HepG2 (cell line): Measurements from ENCODE around the gene UBE2QL1. TPM values are rescaled to one million over a fixed set of nuclear protein-coding genes. Genes with fewer than 3 reads are reported as not detected.

Experiments used
- ADNP ChIP-seq: sonication (generic); formaldehyde crosslinking; IDR thresholded peaks from 2 replicates; pipeline ENCODE4 v1.4.0; 2020; ENCODE audit warnings: missing genetic modification reagents
- FOXA1 ChIP-seq, 2 experiments: fragments of 450-650 bp in 1 of 2; sonication (generic) in 1 of 2; formaldehyde crosslinking in 1 of 2; IDR thresholded peaks; 2 replicates each; pipeline versions ENCODE4 v1.4.0 to v1.6.1; 2016 to 2020; ENCODE audit warnings: missing genetic modification reagents in 1 of 2
- FOXK1 ChIP-seq: sonication (generic); formaldehyde crosslinking; IDR thresholded peaks from 2 replicates; pipeline ENCODE4 v1.4.0; 2020; ENCODE audit warnings: low read depth, missing genetic modification reagents, borderline replicate concordance
- GTF2F1 ChIP-seq: fragments of 150-350 bp; IDR thresholded peaks from 2 replicates; pipeline ENCODE4 v1.6.1; 2014; ENCODE audit warnings: low read length
- RARA ChIP-seq: IDR thresholded peaks from 2 replicates; pipeline ENCODE4 v1.6.1; 2016; ENCODE audit warnings: missing genetic modification reagents, missing compliant biosample characterization
- SNAPC4 ChIP-seq: sonication (generic); formaldehyde crosslinking; IDR thresholded peaks from 2 replicates; pipeline ENCODE4 v1.4.0; 2020; ENCODE audit warnings: mild to moderate bottlenecking, missing genetic modification reagents
- TSC22D2 ChIP-seq: sonication (generic); formaldehyde crosslinking; IDR thresholded peaks from 2 replicates; pipeline ENCODE4 v1.5.1; 2020; ENCODE audit warnings: missing genetic modification reagents, mild to moderate bottlenecking, borderline replicate concordance
- ZMYM2 ChIP-seq: sonication (generic); formaldehyde crosslinking; IDR thresholded peaks from 2 replicates; pipeline ENCODE4 v1.8.0; 2022; ENCODE audit warnings: mild to moderate bottlenecking, missing genetic modification reagents
- polyA plus RNA-seq, 8 experiments: library from polyadenylated mRNA; depleted of rRNA in 3 of 8; stranded (reverse) in 7 of 8; unstranded in 1 of 8; fragments of >200 nt; fragmentation: Illumina TruSeq in 4 of 8; extraction: Trizol in 4 of 8; gene quantifications; 2 replicates each; pipeline versions ENCODE4 v1.2.1 to v1.2.3, GENCODE V29; 2011 to 2016; ENCODE audit warnings: low read depth in 4 of 8, missing spikeins in 1 of 8, mixed read lengths in 1 of 8; ENCODE audit not compliant: insufficient read depth in 1 of 8
- total RNA-seq, 5 experiments: library from RNA; depleted of rRNA; stranded (reverse); fragments of >200 nt; fragmentation: Illumina TruSeq; extraction: Trizol; gene quantifications; 2 replicates each; pipeline ENCODE4 v1.2.3, GENCODE V29; 2016; ENCODE audit warnings: low read depth in 1 of 5
- TF ChIP-seq, protein P1 (sequence below): sonication (generic); formaldehyde crosslinking; IDR thresholded peaks from 2 replicates; pipeline ENCODE4 v1.4.0; 2020; ENCODE audit warnings: mild to moderate bottlenecking, missing genetic modification reagents
- TF ChIP-seq, protein P2 (sequence below), 2 experiments: sonication (generic) in 1 of 2; formaldehyde crosslinking in 1 of 2; IDR thresholded peaks; 2 replicates each; pipeline versions ENCODE4 v1.4.0 to v1.6.1; 2016 to 2020; ENCODE audit warnings: borderline replicate concordance in 1 of 2, low read depth in 1 of 2, mild to moderate bottlenecking in 1 of 2, missing genetic modification reagents in 1 of 2

The UBE2QL1 gene
- total and polyA plus RNA-seq, 2 of the 13 experiments (the other 11 are each of a cell fraction or from before 2014, with no cell fraction given) = not detected

DNA sequence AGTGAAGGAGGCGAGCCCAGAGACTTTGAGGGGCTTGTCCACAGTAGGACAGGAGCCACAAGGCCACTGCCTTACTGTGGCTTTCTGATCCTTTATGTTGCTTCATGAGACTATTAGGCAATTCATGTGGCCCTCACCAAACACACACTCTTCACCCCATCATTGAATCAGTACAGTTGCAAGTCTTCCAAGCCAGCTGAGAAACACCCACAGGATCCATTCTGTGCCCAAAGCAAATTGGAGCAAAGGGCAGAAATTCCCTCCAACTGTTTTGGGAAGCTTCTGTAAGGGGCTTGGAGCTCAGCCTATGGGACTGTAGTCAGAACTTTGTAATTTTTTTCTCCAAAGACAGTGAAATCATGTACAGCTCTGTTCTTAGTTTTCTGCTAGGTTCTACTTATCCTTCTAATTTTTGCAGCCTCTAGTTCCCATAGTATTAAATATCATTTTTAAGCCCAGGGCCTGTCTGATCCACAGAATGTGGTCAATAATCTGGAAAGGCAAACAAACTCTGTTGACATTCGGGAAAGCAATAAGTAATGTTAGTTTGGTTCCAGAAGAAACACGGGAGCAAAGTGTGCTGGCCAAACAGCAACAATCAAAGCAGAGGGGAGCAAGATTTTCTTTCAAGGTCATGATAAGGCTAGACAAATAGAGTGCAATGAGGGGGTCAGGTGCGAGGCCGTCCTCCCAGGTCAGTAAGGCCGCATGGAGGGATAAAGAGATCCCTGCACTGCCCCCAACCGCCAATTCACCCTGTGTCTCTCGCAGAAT, 47.0 kb downstream of the UBE2QL1 start (continued):
- TF ChIP-seq SNAPC4 (CRISPR knock-in tag) (no peak), ZMYM2 (CRISPR knock-in tag) (no peak), FOXK1 (CRISPR knock-in tag) (peak; percentile 30; the same call in 1 of the 2 replicates), FOXA1 (IDR thresholded peaks at IDR 0.05) (peak; percentile 38; the same call in 1 of the 2 replicates), FOXA1 (CRISPR knock-in tag; IDR thresholded peaks at IDR 0.05) (peak; percentile 79), RARA (peak; percentile 82), ADNP (CRISPR knock-in tag) (no peak), GTF2F1 (no peak), TSC22D2 (no peak)
- TF ChIP-seq, protein P1, sequence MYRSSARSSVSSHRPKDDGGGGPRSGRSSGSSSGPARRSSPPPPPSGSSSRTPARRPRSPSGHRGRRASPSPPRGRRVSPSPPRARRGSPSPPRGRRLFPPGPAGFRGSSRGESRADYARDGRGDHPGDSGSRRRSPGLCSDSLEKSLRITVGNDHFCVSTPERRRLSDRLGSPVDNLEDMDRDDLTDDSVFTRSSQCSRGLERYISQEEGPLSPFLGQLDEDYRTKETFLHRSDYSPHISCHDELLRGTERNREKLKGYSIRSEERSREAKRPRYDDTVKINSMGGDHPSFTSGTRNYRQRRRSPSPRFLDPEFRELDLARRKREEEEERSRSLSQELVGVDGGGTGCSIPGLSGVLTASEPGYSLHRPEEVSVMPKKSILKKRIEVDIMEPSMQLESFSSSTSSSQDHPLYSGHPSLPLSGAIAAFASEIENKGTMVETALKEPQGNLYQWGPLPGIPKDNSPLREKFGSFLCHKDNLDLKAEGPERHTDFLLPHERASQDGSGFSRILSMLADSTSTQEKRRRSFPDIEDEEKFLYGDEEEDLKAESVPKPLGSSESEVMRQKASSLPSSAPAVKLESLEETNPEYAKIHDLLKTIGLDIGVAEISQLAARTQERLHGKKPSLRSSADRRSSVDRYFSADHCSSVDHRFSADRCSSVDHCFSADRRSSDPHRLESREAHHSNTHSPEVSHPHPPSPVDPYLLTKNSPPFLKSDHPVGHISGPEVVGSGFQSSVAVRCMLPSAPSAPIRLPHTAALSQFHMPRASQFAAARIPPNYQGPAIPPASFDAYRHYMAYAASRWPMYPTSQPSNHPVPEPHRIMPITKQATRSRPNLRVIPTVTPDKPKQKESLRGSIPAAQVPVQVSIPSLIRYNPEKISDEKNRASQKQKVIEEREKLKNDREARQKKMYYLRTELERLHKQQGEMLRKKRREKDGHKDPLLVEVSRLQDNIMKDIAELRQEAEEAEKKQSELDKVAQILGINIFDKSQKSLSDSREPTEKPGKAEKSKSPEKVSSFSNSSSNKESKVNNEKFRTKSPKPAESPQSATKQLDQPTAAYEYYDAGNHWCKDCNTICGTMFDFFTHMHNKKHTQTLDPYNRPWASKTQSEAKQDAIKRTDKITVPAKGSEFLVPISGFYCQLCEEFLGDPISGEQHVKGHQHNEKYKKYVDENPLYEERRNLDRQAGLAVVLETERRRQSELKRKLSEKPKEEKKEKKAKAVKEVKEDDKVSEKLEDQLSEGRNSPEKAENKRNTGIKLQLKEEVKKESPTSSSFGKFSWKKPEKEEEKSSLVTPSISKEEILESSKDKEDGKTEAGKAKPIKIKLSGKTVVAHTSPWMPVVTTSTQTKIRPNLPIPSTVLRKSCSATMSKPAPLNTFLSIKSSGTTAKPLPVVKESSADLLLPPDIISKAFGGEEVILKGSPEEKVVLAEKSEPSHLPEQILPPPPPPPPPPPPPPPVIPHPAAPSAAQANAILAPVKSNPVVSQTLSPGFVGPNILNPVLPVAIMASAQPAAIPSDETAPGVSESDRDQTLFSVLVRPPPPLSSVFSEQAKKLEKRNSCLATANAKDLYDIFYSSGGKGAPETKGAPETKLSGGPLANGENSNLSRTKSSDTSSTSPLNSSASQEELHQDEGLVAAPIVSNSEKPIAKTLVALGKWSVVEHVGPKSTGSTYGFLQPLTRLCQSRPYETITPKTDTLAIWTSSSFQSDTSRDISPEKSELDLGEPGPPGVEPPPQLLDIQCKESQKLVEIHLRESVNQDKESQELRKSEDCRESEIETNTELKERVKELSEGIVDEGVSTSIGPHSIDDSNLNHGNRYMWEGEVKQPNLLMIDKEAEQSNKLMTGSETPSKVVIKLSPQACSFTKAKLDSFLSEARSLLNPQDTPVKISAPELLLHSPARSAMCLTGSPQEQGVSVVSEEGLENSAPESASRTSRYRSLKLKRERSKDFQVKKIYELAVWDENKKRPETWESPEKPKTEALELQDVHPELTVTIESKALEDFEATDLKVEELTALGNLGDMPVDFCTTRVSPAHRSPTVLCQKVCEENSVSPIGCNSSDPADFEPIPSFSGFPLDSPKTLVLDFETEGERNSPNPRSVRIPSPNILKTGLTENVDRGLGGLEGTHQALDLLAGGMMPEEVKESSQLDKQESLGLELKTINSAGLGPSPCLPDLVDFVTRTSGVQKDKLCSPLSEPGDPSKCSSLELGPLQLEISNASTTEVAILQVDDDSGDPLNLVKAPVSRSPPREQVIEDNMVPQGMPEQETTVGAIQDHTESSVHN (CRISPR knock-in tag) = no peak
- TF ChIP-seq, protein P2, sequence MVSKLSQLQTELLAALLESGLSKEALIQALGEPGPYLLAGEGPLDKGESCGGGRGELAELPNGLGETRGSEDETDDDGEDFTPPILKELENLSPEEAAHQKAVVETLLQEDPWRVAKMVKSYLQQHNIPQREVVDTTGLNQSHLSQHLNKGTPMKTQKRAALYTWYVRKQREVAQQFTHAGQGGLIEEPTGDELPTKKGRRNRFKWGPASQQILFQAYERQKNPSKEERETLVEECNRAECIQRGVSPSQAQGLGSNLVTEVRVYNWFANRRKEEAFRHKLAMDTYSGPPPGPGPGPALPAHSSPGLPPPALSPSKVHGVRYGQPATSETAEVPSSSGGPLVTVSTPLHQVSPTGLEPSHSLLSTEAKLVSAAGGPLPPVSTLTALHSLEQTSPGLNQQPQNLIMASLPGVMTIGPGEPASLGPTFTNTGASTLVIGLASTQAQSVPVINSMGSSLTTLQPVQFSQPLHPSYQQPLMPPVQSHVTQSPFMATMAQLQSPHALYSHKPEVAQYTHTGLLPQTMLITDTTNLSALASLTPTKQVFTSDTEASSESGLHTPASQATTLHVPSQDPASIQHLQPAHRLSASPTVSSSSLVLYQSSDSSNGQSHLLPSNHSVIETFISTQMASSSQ (IDR thresholded peaks at IDR 0.05; ENCODE audit: low read depth) = no peak
- TF ChIP-seq, protein P2 (CRISPR knock-in tag; IDR thresholded peaks at IDR 0.05; ENCODE audit: borderline replicate concordance) = 0 out of 2 replicates have a peak, but pooled peaks have one; percentile 48
